HepG2 (cell line): ENCODE data around the gene DAG1. TPM values are rescaled to one million over a fixed set of nuclear protein-coding genes. Genes with fewer than 3 reads are reported as not detected.
A peak's percentile ranks its signal among the peaks of the same experiment; 100 is the strongest.

Source experiments
- CAMTA2 ChIP-seq: sonication (generic); formaldehyde crosslinking; IDR thresholded peaks from 2 replicates; pipeline ENCODE4 v1.4.0; 2020; ENCODE audit warnings: mild to moderate bottlenecking, missing genetic modification reagents, borderline replicate concordance
- CC2D1A ChIP-seq: sonication (generic); formaldehyde crosslinking; IDR thresholded peaks from 2 replicates; pipeline ENCODE4 v1.8.1; 2023; ENCODE audit warnings: mild to moderate bottlenecking, missing genetic modification reagents
- ELF1 ChIP-seq: sonication (generic); formaldehyde crosslinking; IDR thresholded peaks from 2 replicates; pipeline ENCODE4 v1.4.0; 2020; ENCODE audit warnings: missing genetic modification reagents
- GMEB2 ChIP-seq: IDR thresholded peaks from 2 replicates; pipeline ENCODE4 v1.6.1; 2016; ENCODE audit warnings: missing biosample characterization, missing genetic modification reagents, low read depth
- HDAC6 ChIP-seq: fragments of 200-600 bp; sonication (generic); IDR thresholded peaks from 2 replicates; pipeline ENCODE4 v1.7.0; 2017; ENCODE audit warnings: mild to moderate bottlenecking, antibody characterized with exemption, low read length, low read depth
- HNRNPLL ChIP-seq: fragments of 200-400 bp; formaldehyde crosslinking; IDR thresholded peaks from 2 replicates; pipeline ENCODE4 v1.6.1; 2017; ENCODE audit warnings: mild to moderate bottlenecking, low read depth, low read length; ENCODE audit not compliant: poor library complexity, severe bottlenecking
- HOMEZ ChIP-seq: IDR thresholded peaks from 2 replicates; pipeline ENCODE4 v1.6.1; 2016; ENCODE audit warnings: low read depth
- IRX3 ChIP-seq: sonication (generic); formaldehyde crosslinking; IDR thresholded peaks from 2 replicates; pipeline ENCODE4 v1.8.1; 2023; ENCODE audit warnings: mild to moderate bottlenecking, low read depth, missing genetic modification reagents, borderline replicate concordance
- RXRA ChIP-seq: sonication (generic); formaldehyde crosslinking; IDR thresholded peaks from 2 replicates; pipeline ENCODE4 v1.5.1; 2020; ENCODE audit warnings: missing genetic modification reagents
- SKI ChIP-seq: fragments of 450-650 bp; IDR thresholded peaks from one replicate; pipeline ENCODE4 v1.6.1; 2018; ENCODE audit warnings: mild to moderate bottlenecking; ENCODE audit not compliant: partially characterized antibody
- XRCC5 ChIP-seq: fragments of 200-400 bp; formaldehyde crosslinking; optimal IDR thresholded peaks from 2 replicates; pipeline ENCODE3; 2017; ENCODE audit warnings: mild to moderate bottlenecking, low read length
- YEATS2 ChIP-seq: sonication (generic); formaldehyde crosslinking; IDR thresholded peaks from 2 replicates; pipeline ENCODE4 v1.4.0; 2020; ENCODE audit warnings: missing genetic modification reagents, borderline replicate concordance
- ZBTB3 ChIP-seq: sonication (generic); formaldehyde crosslinking; IDR thresholded peaks from 2 replicates; pipeline ENCODE4 v1.4.0; 2020; ENCODE audit warnings: low read depth, mild to moderate bottlenecking, moderate library complexity, missing genetic modification reagents, borderline replicate concordance
- ZBTB4 ChIP-seq: sonication (generic); formaldehyde crosslinking; IDR thresholded peaks from 2 replicates; pipeline ENCODE4 v1.4.0; 2020; ENCODE audit warnings: missing genetic modification reagents, mild to moderate bottlenecking, borderline replicate concordance
- ZIK1 ChIP-seq: sonication (generic); formaldehyde crosslinking; IDR thresholded peaks from 2 replicates; pipeline ENCODE4 v1.5.0; 2020; ENCODE audit warnings: mild to moderate bottlenecking, low read depth, missing genetic modification reagents, borderline replicate concordance
- ZNF160 ChIP-seq: sonication (generic); formaldehyde crosslinking; IDR thresholded peaks from 2 replicates; pipeline ENCODE4 v1.8.0; 2022; ENCODE audit warnings: mild to moderate bottlenecking, inconsistent platforms, missing genetic modification reagents
- ZNF451 ChIP-seq: sonication (generic); formaldehyde crosslinking; IDR thresholded peaks from 2 replicates; pipeline ENCODE4 v1.5.0; 2020; ENCODE audit warnings: mild to moderate bottlenecking, missing genetic modification reagents
- ZNF460 ChIP-seq: sonication (generic); formaldehyde crosslinking; IDR thresholded peaks from 2 replicates; pipeline ENCODE4 v1.5.1; 2020; ENCODE audit warnings: missing genetic modification reagents, mild to moderate bottlenecking, borderline replicate concordance
- ZNF549 ChIP-seq: sonication (generic); formaldehyde crosslinking; IDR thresholded peaks from 2 replicates; pipeline ENCODE4 v1.5.0; 2020; ENCODE audit warnings: missing genetic modification reagents
- ZNF576 ChIP-seq: sonication (generic); formaldehyde crosslinking; IDR thresholded peaks from 2 replicates; pipeline ENCODE4 v1.4.0; 2020; ENCODE audit warnings: mild to moderate bottlenecking, missing genetic modification reagents
- ZNF776 ChIP-seq: sonication (generic); formaldehyde crosslinking; IDR thresholded peaks from 2 replicates; pipeline ENCODE4 v1.4.0; 2020; ENCODE audit warnings: mild to moderate bottlenecking, missing genetic modification reagents
- polyA plus RNA-seq, 8 experiments: library from polyadenylated mRNA; depleted of rRNA in 3 of 8; stranded (reverse) in 7 of 8; unstranded in 1 of 8; fragments of >200 nt; fragmentation: Illumina TruSeq in 4 of 8; extraction: Trizol in 4 of 8; gene quantifications; 2 replicates each; pipeline versions ENCODE4 v1.2.1 to v1.2.3, GENCODE V29; 2011 to 2016; ENCODE audit warnings: low read depth in 4 of 8, missing spikeins in 1 of 8, mixed read lengths in 1 of 8; ENCODE audit not compliant: insufficient read depth in 1 of 8
- total RNA-seq, 5 experiments: library from RNA; depleted of rRNA; stranded (reverse); fragments of >200 nt; fragmentation: Illumina TruSeq; extraction: Trizol; gene quantifications; 2 replicates each; pipeline ENCODE4 v1.2.3, GENCODE V29; 2016; ENCODE audit warnings: low read depth in 1 of 5
- TF ChIP-seq, protein P1 (sequence below): sonication (generic); formaldehyde crosslinking; IDR thresholded peaks from 2 replicates; pipeline ENCODE4 v1.4.0; 2020; ENCODE audit warnings: mild to moderate bottlenecking, missing genetic modification reagents

The DAG1 gene
- total and polyA plus RNA-seq, 2 of the 13 experiments (the other 11 are each of a cell fraction or from before 2014, with no cell fraction given): 47.3 to 50.4 TPM

GRCh38 chr3:49539659-49540560, 69.8 kb downstream of the DAG1 start (continued):
- TF ChIP-seq HOMEZ (CRISPR knock-in tag) (no peak), SKI (peak; percentile 54), ZNF460 (CRISPR knock-in tag) (no peak), ELF1 (peak; percentile 55), HNRNPLL (peak; percentile 74), HDAC6 (no peak), CAMTA2 (CRISPR knock-in tag) (no peak), RXRA (CRISPR knock-in tag) (no peak), ZBTB4 (CRISPR knock-in tag) (no peak), GMEB2 (CRISPR knock-in tag) (no peak), CC2D1A (no peak), ZNF160 (CRISPR knock-in tag) (no peak), ZNF451 (CRISPR knock-in tag) (peak; percentile 24; the same call in 1 of the 2 replicates), ZBTB3 (CRISPR knock-in tag) (no peak), ZIK1 (CRISPR knock-in tag) (no peak), IRX3 (CRISPR knock-in tag) (no peak), ZNF776 (CRISPR knock-in tag) (no peak), XRCC5 (peak; percentile 88), ZNF576 (no peak), YEATS2 (CRISPR knock-in tag) (no peak), ZNF549 (no peak)
- TF ChIP-seq, protein P1, sequence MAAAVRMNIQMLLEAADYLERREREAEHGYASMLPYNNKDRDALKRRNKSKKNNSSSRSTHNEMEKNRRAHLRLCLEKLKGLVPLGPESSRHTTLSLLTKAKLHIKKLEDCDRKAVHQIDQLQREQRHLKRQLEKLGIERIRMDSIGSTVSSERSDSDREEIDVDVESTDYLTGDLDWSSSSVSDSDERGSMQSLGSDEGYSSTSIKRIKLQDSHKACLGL (CRISPR knock-in tag): no peak; the same call in 1 of the 2 replicates
